Gastroesophageal sphincter (tissue), 3 donors: ENCODE data around the gene INSIG1.

Source experiments
- CTCF ChIP-seq, 4 experiments: fragments of 200-600 bp in 2 of 4; fragments of 450-650 bp in 2 of 4; sonication (generic) in 1 of 4; IDR thresholded peaks; one replicate each; pipeline ENCODE4 v1.5.1; 2017 to 2019; ENCODE audit warnings: antibody characterized with exemption in 4 of 4, mild to moderate bottlenecking in 2 of 4, moderate library complexity in 2 of 4
- EP300 ChIP-seq: sonication (generic); formaldehyde crosslinking; IDR thresholded peaks from one replicate; pipeline ENCODE4 v1.6.1; 2017; ENCODE audit warnings: antibody characterized with exemption, mild to moderate bottlenecking
- POLR2A ChIP-seq, 2 donors: fragments of 450-650 bp; IDR thresholded peaks; one replicate each; pipeline ENCODE4 v1.6.1; 2017; ENCODE audit warnings: antibody characterized with exemption in 2 of 2, mild to moderate bottlenecking in 2 of 2, moderate library complexity in 1 of 2
- POLR2AphosphoS5 ChIP-seq: sonication (generic); formaldehyde crosslinking; IDR thresholded peaks from one replicate; pipeline ENCODE4 v1.6.1; 2017; ENCODE audit warnings: antibody characterized with exemption

- TF ChIP-seq CTCF (IDR thresholded peaks at IDR 0.05) (no peak), EP300 (no peak), POLR2A (IDR thresholded peaks at IDR 0.05) (no peak), POLR2AphosphoS5 (no peak)
Measured at GRCh38 chr7:155340071-155340531, 42.4 kb downstream of the INSIG1 start.
